ENCODE data around the gene CPED1.

- TF ChIP-seq, protein P1, sequence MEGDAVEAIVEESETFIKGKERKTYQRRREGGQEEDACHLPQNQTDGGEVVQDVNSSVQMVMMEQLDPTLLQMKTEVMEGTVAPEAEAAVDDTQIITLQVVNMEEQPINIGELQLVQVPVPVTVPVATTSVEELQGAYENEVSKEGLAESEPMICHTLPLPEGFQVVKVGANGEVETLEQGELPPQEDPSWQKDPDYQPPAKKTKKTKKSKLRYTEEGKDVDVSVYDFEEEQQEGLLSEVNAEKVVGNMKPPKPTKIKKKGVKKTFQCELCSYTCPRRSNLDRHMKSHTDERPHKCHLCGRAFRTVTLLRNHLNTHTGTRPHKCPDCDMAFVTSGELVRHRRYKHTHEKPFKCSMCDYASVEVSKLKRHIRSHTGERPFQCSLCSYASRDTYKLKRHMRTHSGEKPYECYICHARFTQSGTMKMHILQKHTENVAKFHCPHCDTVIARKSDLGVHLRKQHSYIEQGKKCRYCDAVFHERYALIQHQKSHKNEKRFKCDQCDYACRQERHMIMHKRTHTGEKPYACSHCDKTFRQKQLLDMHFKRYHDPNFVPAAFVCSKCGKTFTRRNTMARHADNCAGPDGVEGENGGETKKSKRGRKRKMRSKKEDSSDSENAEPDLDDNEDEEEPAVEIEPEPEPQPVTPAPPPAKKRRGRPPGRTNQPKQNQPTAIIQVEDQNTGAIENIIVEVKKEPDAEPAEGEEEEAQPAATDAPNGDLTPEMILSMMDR (IDR thresholded peaks at IDR 0.05), result no peak
- TF ChIP-seq EP300 (IDR thresholded peaks at IDR 0.05; ENCODE audit: low read depth) (no peak), POLR2AphosphoS5 (IDR thresholded peaks at IDR 0.05) (no peak), POLR2A (IDR thresholded peaks at IDR 0.05) (no peak)
These were observed 92.4 kb downstream of the CPED1 start for GRCh38 chr7:121080913-121081326.

All from transverse colon (tissue), 4 donors.